Measurements from ENCODE around the gene NXPE3.
A peak's percentile ranks its signal among the peaks of the same experiment; 100 is the strongest.

The NXPE3 gene

DNA sequence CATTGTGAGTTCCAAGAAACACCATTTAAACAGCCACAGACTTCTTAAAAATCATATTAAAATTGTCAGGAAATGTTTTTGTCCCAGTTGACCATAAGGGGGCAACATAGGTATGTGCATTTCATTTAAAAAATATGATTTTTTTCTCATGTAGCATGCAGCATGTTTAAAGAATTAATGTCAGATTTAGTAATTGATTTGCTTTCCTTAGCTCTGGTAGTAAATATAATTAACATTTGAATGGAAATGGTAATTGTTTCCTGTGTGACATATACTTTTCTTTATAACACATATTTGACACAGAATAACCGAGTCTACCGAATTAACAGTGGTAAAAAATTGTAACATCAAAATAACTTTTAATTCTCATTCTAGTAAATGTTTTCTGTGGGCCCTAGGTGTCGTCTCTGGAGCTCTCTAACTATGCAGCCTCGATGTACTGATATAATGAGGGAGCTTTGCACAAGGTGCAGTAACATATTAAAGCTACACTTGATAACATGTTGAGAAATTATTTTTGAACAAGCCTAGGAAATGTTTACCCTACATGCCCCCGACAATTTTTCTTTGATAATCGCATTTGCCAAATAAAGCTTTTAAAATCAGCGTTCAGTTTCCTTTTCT, 34.9 kb downstream of the NXPE3 start:
- no peak overlapping the region for H3K27ac ChIP-seq
- TF ChIP-seq, protein P1, sequence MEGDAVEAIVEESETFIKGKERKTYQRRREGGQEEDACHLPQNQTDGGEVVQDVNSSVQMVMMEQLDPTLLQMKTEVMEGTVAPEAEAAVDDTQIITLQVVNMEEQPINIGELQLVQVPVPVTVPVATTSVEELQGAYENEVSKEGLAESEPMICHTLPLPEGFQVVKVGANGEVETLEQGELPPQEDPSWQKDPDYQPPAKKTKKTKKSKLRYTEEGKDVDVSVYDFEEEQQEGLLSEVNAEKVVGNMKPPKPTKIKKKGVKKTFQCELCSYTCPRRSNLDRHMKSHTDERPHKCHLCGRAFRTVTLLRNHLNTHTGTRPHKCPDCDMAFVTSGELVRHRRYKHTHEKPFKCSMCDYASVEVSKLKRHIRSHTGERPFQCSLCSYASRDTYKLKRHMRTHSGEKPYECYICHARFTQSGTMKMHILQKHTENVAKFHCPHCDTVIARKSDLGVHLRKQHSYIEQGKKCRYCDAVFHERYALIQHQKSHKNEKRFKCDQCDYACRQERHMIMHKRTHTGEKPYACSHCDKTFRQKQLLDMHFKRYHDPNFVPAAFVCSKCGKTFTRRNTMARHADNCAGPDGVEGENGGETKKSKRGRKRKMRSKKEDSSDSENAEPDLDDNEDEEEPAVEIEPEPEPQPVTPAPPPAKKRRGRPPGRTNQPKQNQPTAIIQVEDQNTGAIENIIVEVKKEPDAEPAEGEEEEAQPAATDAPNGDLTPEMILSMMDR (IDR thresholded peaks at IDR 0.05): peak; percentile 26
- DNase-seq (ENCODE audit: low spot score): no peak
- no peak overlapping the region for H3K4me3 ChIP-seq

DNA sequence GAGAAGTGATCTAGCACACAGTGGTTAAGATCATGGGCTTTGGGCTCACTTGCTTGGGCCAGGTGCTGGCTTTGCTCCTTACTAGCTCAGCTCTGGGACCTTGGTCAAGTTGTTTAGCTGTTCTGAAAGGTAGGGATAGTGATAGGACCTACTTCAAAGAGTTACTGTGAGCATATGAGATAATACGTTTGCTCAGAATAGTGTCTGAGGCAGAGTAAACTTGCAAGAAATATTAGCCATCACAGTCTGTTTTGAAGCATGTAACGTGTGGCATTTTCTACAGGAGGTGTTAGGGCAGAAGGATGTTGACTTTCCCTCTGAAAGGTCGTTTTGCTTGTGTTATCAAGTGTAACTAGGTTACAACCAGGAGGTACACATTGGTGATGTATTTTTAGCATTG, 35.8 kb downstream of the NXPE3 start:
- Histone ChIP-seq H3K27ac (no peak overlapping the region), H3K4me3 (no peak overlapping the region)
- no peak for DNase-seq (ENCODE audit: low spot score)
- TF ChIP-seq, protein P1 (IDR thresholded peaks at IDR 0.05): no peak

DNA sequence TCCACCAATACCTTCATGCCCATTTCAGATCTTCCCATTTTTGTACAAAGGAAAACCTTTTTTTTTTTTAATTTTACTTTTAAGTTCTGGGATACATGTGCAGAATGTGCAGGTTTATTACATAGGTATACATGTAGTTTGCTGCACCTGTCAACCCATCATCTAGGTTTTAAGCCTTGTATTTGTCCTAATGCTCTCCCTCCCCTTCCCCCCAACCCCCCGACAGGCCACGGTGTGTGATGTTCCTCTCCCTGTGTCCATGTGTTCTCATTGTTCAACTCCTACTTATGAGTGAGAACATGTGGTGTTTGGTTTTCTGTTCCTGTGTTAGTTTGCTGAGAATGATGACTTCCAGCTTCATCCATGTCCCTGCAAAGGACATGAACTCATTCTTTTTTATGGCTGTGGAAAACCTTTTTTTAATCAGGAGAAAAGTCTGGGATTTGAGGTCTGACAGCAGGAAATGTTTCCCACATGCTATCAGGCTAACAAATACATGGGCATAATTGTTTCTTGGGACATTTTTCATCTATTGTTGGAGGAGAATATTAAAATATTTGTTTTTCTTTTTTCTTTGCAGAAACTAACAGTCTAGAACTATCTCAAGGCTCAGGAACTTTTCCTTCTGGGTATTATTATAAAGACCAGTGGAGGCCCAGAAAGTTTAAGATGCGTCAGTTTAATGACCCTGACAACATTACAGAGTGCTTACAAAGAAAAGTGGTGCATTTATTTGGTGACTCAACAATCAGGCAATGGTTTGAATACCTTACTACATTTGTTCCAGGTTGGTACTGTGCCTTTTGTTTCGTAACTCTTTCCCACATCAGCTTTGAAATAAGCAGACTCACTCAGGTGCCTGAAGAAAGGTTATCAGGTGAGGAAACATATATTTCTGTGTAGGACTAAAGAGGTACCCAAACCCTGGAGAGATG, 37.5 kb downstream of the NXPE3 start:
- Histone ChIP-seq H3K4me3 (no peak overlapping the region), H3K27ac (no peak overlapping the region)
- TF ChIP-seq, protein P1 (IDR thresholded peaks at IDR 0.05): no peak
- DNase-seq (ENCODE audit: low spot score): no peak

DNA sequence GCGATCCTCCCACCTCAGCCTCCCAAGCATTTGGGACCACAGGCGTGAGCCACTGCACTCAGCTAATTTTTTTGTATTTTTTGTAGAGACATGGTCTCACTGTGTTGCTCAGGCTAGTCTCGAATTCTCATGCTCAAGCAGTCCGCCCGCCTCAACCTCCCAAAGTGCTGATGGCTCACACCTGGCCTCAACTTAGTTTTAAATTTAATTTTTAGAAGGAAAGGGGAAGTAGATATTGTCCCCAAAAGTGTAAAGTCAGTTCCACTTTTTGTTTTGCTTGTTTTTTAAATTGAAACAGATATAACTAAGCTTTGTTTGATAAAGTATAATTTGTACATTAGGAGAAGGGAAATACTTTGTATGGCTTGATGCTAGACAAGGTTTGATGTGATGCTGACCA, 39.0 kb downstream of the NXPE3 start:
- no peak overlapping the region for H3K4me3 ChIP-seq
- H3K27ac ChIP-seq: no peak overlapping the region
- TF ChIP-seq, protein P1 (IDR thresholded peaks at IDR 0.05): no peak
- no peak for DNase-seq (ENCODE audit: low spot score)

DNA sequence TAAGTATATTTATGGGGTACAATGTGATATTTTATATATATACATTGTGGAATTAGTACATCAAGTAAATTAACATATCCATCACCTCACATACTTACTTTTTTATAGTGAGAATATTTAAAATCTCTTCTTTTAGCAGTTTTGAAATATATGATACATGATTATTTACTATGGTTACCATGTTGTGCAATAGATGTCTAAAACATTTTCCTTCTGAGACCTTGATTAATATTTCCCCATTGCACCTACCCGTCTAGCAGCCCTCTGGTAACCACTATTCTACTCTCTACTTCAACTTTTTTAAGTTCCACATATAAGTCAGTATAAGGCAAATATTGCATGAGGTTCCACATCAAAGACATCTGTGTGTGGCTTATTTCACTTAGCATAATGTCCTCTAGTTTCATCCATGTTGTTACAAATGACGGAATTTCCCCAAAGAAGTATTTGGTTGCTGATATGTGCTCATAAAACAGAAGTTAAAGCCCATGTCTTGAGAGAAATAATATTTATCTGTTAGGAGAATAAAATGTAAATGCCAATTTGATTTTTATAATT, 40.7 kb downstream of the NXPE3 start:
- DNase-seq (ENCODE audit: low spot score): no peak
- Histone ChIP-seq H3K27ac (no peak overlapping the region), H3K4me3 (no peak overlapping the region)
- TF ChIP-seq, protein P1 (IDR thresholded peaks at IDR 0.05): no peak

DNA sequence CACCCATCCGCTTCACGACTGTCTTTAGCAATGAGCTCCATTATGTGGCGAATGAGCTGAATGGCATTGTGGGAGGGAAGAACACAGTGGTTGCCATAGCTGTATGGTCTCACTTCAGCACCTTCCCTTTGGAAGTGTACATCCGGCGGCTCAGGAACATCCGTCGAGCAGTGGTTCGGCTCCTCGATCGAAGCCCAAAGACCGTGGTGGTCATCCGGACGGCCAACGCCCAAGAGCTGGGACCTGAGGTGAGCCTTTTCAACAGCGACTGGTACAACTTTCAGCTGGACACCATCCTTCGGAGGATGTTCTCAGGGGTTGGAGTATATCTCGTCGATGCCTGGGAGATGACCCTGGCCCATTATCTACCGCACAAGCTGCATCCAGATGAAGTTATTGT, 42.5 kb downstream of the NXPE3 start:
- Histone ChIP-seq H3K27ac (no peak overlapping the region), H3K4me3 (no peak overlapping the region)
- no peak for DNase-seq (ENCODE audit: low spot score)
- TF ChIP-seq, protein P1 (IDR thresholded peaks at IDR 0.05): no peak

Measured in coronary artery (tissue), 2 donors.